A549 treated with GW870086 at 1 μM for 4 hours (cell line): ENCODE measurements around the gene ERO1A. TPM values are rescaled to one million over a fixed set of nuclear protein-coding genes. Genes with fewer than 3 reads are reported as not detected.

Experiments used
- total RNA-seq: library from RNA; stranded (reverse); fragments of 200-300 nt; extraction: Qiagen RNA extraction; gene quantifications from 5 replicates; pipeline ENCODE4 v1.2.3, GENCODE V29; 2022; ENCODE audit warnings: low read depth

ERO1A gene
- total RNA-seq: 43.6 to 63.9 TPM (median 54.6 TPM) in 5 replicates

GRCh38 chr14:52695481-52696091 is at the start of gene ERO1A:
Gene ERO1A, minus strand, starts transcription at chr14:52695558. Its CDS starts 77 bp downstream, at chr14:52695481.

GRCh38 chr14:52729925-52730708 is 34.8 kb upstream of the ERO1A start, which contains the start of gene STYX:
Gene STYX, plus strand, starts transcription at chr14:52730166. Its CDS starts 309 bp downstream, at chr14:52730475.

GRCh38 chr14:52706724-52707706 is 11.7 kb upstream of the ERO1A start, which contains the start of gene PSMC6:
Gene PSMC6, plus strand, starts transcription at chr14:52707200. Its CDS starts 20 bp downstream, at chr14:52707220.

Other genes starting within 250 kb of the ERO1A start
- 0.67 to 1.5 TPM (median 1.1 TPM) in 5 replicates for gene TXNDC16, start 143.1 kb downstream of the ERO1A start, total RNA-seq
- 0.07 to 0.17 TPM (median 0.09 TPM) in 4 of 5 replicates, not detected in the other for gene GPR137C, start 142.7 kb downstream of the ERO1A start, total RNA-seq
- gene PSMC6, start 11.6 kb upstream of the ERO1A start, total RNA-seq: 79.8 to 110 TPM (median 86.4 TPM) in 5 replicates
- gene STYX, start 34.6 kb upstream of the ERO1A start, total RNA-seq: 4.3 to 6.8 TPM (median 5.8 TPM) in 5 replicates
- 42.7 to 55.9 TPM (median 51.0 TPM) in 5 replicates for gene GNPNAT1, start 96.0 kb upstream of the ERO1A start, total RNA-seq